GM12878 (cell line): ENCODE measurements around the gene TRMO. TPM values are rescaled to one million over a fixed set of nuclear protein-coding genes. Genes with fewer than 3 reads are reported as not detected.

Experiments
- ATAC-seq: fragments of 200-7000 bp; cut with Tn5 transposase; 3 replicates; pipeline ENCODE4 v1.9.1; 2020; ENCODE audit warnings: mild to moderate bottlenecking, moderate library complexity
- BruUV-seq: library from RNA; stranded (reverse); fragments of 400-500 nt; replicated peaks from 2 replicates; lab custom pipeline; 2021; lab: Mats Ljungman, UMichigan
- CTCF ChIA-PET: fragments of 300-600 bp; sonication (Branson Sonifier 250); formaldehyde crosslinking; extraction: SDS; loops from one replicate; lab custom pipeline; 2021; ENCODE audit warnings: inconsistent platforms; lab: Yijun Ruan, JAX
- POLR2A ChIA-PET: fragments of 350-600 bp; formaldehyde crosslinking; extraction: SDS; loops from one replicate; lab custom pipeline; 2021; ENCODE audit warnings: inconsistent platforms; lab: Charles Lee
- RAD21 ChIA-PET: fragments of 300-600 bp; sonication (Branson Sonifier 250); formaldehyde crosslinking; loops from one replicate; lab custom pipeline; 2023; ENCODE audit warnings: antibody characterized with exemption; ENCODE audit not compliant: unreplicated experiment; lab: Charles Lee
- SMC1A ChIA-PET: fragments of 300-600 bp; sonication (Branson Sonifier 250); formaldehyde crosslinking; loops from one replicate; lab custom pipeline; 2023; ENCODE audit not compliant: unreplicated experiment, uncharacterized antibody; lab: Charles Lee
- DNase-seq: peaks from one replicate; pipeline ENCODE4 v3.0.0-alpha.2; 2011; ENCODE audit warnings: low read depth, low spot score
- FAIRE-seq: peaks from 3 replicates; lab custom pipeline; 2011; peaks lifted over from hg19 to GRCh38; lab: Jason Lieb, UNC
- H2AFZ ChIP-seq: 2 replicates; pipeline ENCODE4 v1.6.0; 2011; ENCODE audit warnings: low read depth, low read length, control low read depth; ENCODE audit not compliant: control insufficient read depth
- H3K27ac ChIP-seq: 2 replicates; pipeline ENCODE4 v1.5.1; 2011; ENCODE audit warnings: control low read depth; ENCODE audit not compliant: control insufficient read depth, insufficient read depth
- H3K27me3 ChIP-seq, 2 experiments: replicated peaks in 1 of 2; 2 replicates each; pipeline versions ENCODE4 v1.6.0 to v1.6.1; 2011; ENCODE audit warnings: low read length in 1 of 2; ENCODE audit not compliant: control insufficient read depth in 2 of 2, insufficient read depth in 2 of 2
- H3K36me3 ChIP-seq, 2 experiments: 2 replicates each; pipeline ENCODE4 v1.5.1; 2011; ENCODE audit warnings: low read length in 1 of 2; ENCODE audit not compliant: control insufficient read depth in 2 of 2, insufficient read depth in 2 of 2
- H3K4me1 ChIP-seq: 2 replicates; pipeline ENCODE4 v1.6.1; 2011; ENCODE audit warnings: mild to moderate bottlenecking, low read length, moderate library complexity, mixed read lengths; ENCODE audit not compliant: control insufficient read depth, insufficient read depth
- H3K4me2 ChIP-seq: 2 replicates; pipeline ENCODE4 v1.6.0; 2011; ENCODE audit warnings: control low read depth; ENCODE audit not compliant: control insufficient read depth, insufficient read depth
- H3K4me3 ChIP-seq: fragments of 200-600 bp; sonication (generic); 2 replicates; pipeline ENCODE4 v1.5.1; 2016
- H3K79me2 ChIP-seq: 2 replicates; pipeline ENCODE4 v1.6.0; 2011; ENCODE audit warnings: low read length; ENCODE audit not compliant: control insufficient read depth, insufficient read depth
- H3K9ac ChIP-seq: 2 replicates; pipeline ENCODE4 v1.8.0; 2011; ENCODE audit warnings: low read length, control low read depth, mixed read lengths; ENCODE audit not compliant: control insufficient read depth, insufficient read depth
- H3K9me3 ChIP-seq: replicated peaks from 3 replicates; pipeline ENCODE4 v1.5.1; 2011; ENCODE audit warnings: mild to moderate bottlenecking, low read length; ENCODE audit not compliant: control insufficient read depth, insufficient read depth
- H4K20me1 ChIP-seq: 2 replicates; pipeline ENCODE4 v1.6.0; 2011; ENCODE audit not compliant: control insufficient read depth, insufficient read depth
- ASH2L ChIP-seq: fragments of 300-600, 200-600 bp; sonication (generic); IDR thresholded peaks from 2 replicates; pipeline ENCODE4 v1.6.1; 2017; ENCODE audit warnings: low read depth, mild to moderate bottlenecking, borderline replicate concordance
- CEBPB ChIP-seq, 2 experiments: fragments of 150-350 bp in 1 of 2; IDR thresholded peaks; 2 replicates each; pipeline ENCODE4 v1.6.1; 2012 to 2014; ENCODE audit warnings: low read depth in 2 of 2, low read length in 2 of 2, borderline replicate concordance in 1 of 2, inconsistent platforms in 1 of 2
- EED ChIP-seq: sonication (generic); IDR thresholded peaks from 2 replicates; pipeline ENCODE4 v1.6.1; 2016; ENCODE audit warnings: antibody characterized with exemption, low read depth
- ETV6 ChIP-seq, 2 experiments: fragments of 450-650 bp in 1 of 2; IDR thresholded peaks in 1 of 2; conservative IDR thresholded peaks in 1 of 2; 2 replicates each; pipeline ENCODE4 v1.6.1; 2014; ENCODE audit warnings: antibody characterized with exemption in 1 of 2, borderline replicate concordance in 1 of 2, low read depth in 1 of 2, mild to moderate bottlenecking in 1 of 2, moderate library complexity in 1 of 2
- HDAC2 ChIP-seq: fragments of 200-600 bp; sonication (generic); IDR thresholded peaks from 2 replicates; pipeline ENCODE4 v1.6.1; 2017
- JUND ChIP-seq: IDR thresholded peaks from 2 replicates; pipeline ENCODE4 v1.6.1; 2012; ENCODE audit warnings: low read depth, mild to moderate bottlenecking, low read length, improper control_type of control experiment, moderate library complexity
- MTA2 ChIP-seq: fragments of 450-650 bp; IDR thresholded peaks from 2 replicates; pipeline ENCODE4 v1.6.1; 2016; ENCODE audit warnings: low read depth, mild to moderate bottlenecking, moderate library complexity
- NFYA ChIP-seq: IDR thresholded peaks from 2 replicates; pipeline ENCODE4 v1.6.1; 2011; ENCODE audit warnings: low read depth, mild to moderate bottlenecking, low read length, improper control_type of control experiment, borderline replicate concordance
- NR2C1 ChIP-seq: fragments of 450-650 bp; IDR thresholded peaks from 2 replicates; pipeline ENCODE4 v1.6.1; 2017; ENCODE audit warnings: antibody characterized with exemption, mild to moderate bottlenecking, moderate library complexity
- RAD51 ChIP-seq: fragments of 450-650 bp; IDR thresholded peaks from 2 replicates; pipeline ENCODE4 v1.6.1; 2016; ENCODE audit warnings: moderate library complexity, mild to moderate bottlenecking, inconsistent platforms
- RUNX3 ChIP-seq: IDR thresholded peaks from 2 replicates; pipeline ENCODE4 v1.6.1; 2012; ENCODE audit warnings: low read length, inconsistent platforms
- SP1 ChIP-seq: IDR thresholded peaks from one replicate; pipeline ENCODE4 v1.6.1; 2011; ENCODE audit warnings: low read depth, low read length
- ZNF274 ChIP-seq: IDR thresholded peaks from one replicate; pipeline ENCODE4 v1.8.0; 2011; ENCODE audit not compliant: insufficient read length, insufficient read depth
- WGBS: methylation state at CpG from one replicate; pipeline ENCODE4 v1.1.6; 2016; ENCODE audit warnings: low lambda C conversion rate; ENCODE audit not compliant: insufficient replicate concordance, insufficient coverage; ENCODE audit errors: missing lambda C conversion rate; 5-methylcytosine and 5-hydroxymethylcytosine counted together
- in situ Hi-C: fragments of 300-500 bp; cut with MboI; formaldehyde crosslinking; loops from 9 replicates; pipeline ENCODE4 v1.14.3; 2018; ENCODE audit warnings: mixed read lengths
- intact Hi-C: fragments of 100-400 bp; cut with micrococcal nuclease; formaldehyde crosslinking; loops from one replicate; pipeline ENCODE4 v1.14.2; 2022; ENCODE audit not compliant: unreplicated experiment
- polyA plus RNA-seq, 11 experiments: library from polyadenylated mRNA; depleted of rRNA in 4 of 11; unstranded in 6 of 11; stranded (reverse) in 5 of 11; fragments of >200 nt; fragmentation: Nextera tagmentation in 4 of 11; fragmentation: Illumina TruSeq in 1 of 11; extraction: Ambion mirVana in 4 of 11; extraction: Trizol in 1 of 11; gene quantifications; 1 replicate in 1 of 11; 2 replicates in 10 of 11; pipeline versions ENCODE4 v1.2.1 to v1.2.3, GENCODE V29; 2011 to 2016; ENCODE audit warnings: inconsistent platforms in 2 of 11, missing spikeins in 2 of 11, low read depth in 1 of 11
- total RNA-seq, 4 experiments: library from RNA; depleted of rRNA in 3 of 4; stranded (reverse); fragments of >200 nt in 3 of 4; fragmentation: Illumina TruSeq in 1 of 4; extraction: Trizol in 1 of 4; gene quantifications; 2 replicates each; pipeline versions ENCODE4 v1.2.1 to v1.2.3, GENCODE V29; 2013 to 2021

TRMO gene
- total and polyA plus RNA-seq, 10 of the 15 experiments (the other 5 are each of a cell fraction or from before 2014, with no cell fraction given), result 5.8 to 23.6 (median 15.3) TPM

DNA sequence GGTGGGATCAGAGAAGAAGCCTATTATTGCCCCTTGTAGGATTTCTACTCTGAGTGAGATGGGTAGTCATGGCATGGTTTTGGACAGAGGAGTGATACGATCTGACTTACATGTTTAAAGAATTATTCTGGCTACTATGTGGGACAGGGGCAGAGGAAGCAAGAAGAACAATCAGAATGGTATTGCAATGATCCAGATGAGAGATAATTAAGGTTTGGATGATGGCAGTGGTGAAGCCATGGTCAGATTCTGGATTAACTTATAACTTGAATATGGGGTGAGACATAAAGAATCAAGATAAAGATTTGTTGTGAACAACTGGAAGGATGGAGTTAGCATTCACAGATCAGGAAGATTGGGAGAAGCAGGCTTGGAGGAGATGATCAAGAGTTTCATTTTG lies 19.0 kb upstream of the TRMO start:
- Histone ChIP-seq H3K9ac (no peak overlapping the region), H3K27me3 (no peaks in the 10 kb centered on the region), H3K36me3 (no peaks in the 10 kb centered on the region), H4K20me1 (no peaks in the 10 kb centered on the region), H3K27ac (no peak overlapping the region), H3K4me1 (peaks cover 7% of the 10 kb centered on the region; the same call in 1 of the 2 replicates), H3K4me2 (no peak overlapping the region), H3K4me3 (no peak overlapping the region), H2AFZ (no peak overlapping the region), H3K79me2 (no peaks in the 10 kb centered on the region), H3K9me3 (no peaks in the 10 kb centered on the region)
- ChIA-PET RAD21 (no interaction called here), CTCF (no interaction called here), POLR2A (no interaction called here), SMC1A (interaction anchor here (1.1 kb wide), 2 partner anchors 15 to 17 kb away, joined by 3 read pairs; no protein-coding TSS in a partner anchor)
- TF ChIP-seq ETV6 (conservative IDR thresholded peaks at IDR 0.05 in 1 of 2, IDR thresholded peaks at IDR 0.05 in 1 of 2; ENCODE audit: borderline replicate concordance in 1 of 2, low read depth in 1 of 2) (no peak), CEBPB (IDR thresholded peaks at IDR 0.05; ENCODE audit: borderline replicate concordance in 1 of 2, low read depth in 2 of 2, low read length in 2 of 2) (no peak), RAD51 (no peak), HDAC2 (no peak), JUND (no peak), MTA2 (no peak), NR2C1 (no peak), SP1 (no peak), ZNF274 (no peak), NFYA (no peak), ASH2L (no peak), EED (no peak), RUNX3 (no peak)
- in situ Hi-C loops, result no loop called here
- intact Hi-C loops, result no loop called here
- BruUV-seq, result no TSS peak
- FAIRE-seq (no peak), DNase-seq (no peak), ATAC-seq (no peak)
- 67% methylated on average over 1 of the region's 1 CpG for WGBS
